ENCODE measurements around the gene MACROH2A1. TPM values are rescaled to one million over a fixed set of nuclear protein-coding genes. Genes with fewer than 3 reads are reported as not detected.
A peak's percentile ranks its signal among the peaks of the same experiment; 100 is the strongest.

The MACROH2A1 gene
- total RNA-seq, 4 donors from 2014 or later: 104 to 167 (median 136) TPM

GRCh38 chr5:135426102-135427082, 27.4 kb upstream of the MACROH2A1 start:
- Histone ChIP-seq H3K27ac (peak overlapping the region in 1 of 4 donors; percentile 7), H3K4me1 (peaks cover 9 to 10% of the 10 kb centered on the region in 2 donors), H3K4me3 (no peak overlapping the region), H3K27me3 (no peaks in the 10 kb centered on the region), H3K9me3 (no peaks in the 10 kb centered on the region), H3K36me3 (no peaks in the 10 kb centered on the region)
- ATAC-seq (peak; percentile 57 to 94), DNase-seq (no peak)
- intact Hi-C loops (cut with DNase I; ENCODE audit: low total_unique reads) (loop anchor here (5.0 kb wide), 1 partner anchor 69 kb away; no protein-coding TSS in a partner anchor), in situ Hi-C loops (cut with MboI; ENCODE audit: low sequenced_read_pairs in 4 of 4) (loop anchor here in 1 of 4 donors (5.0 kb wide), 1 partner anchor 69 kb away; no protein-coding TSS in a partner anchor)
- TF ChIP-seq CTCF (IDR thresholded peaks at IDR 0.05 in 4 of 5, conservative IDR thresholded peaks at IDR 0.05 in 1 of 5): peak; percentile 64 to 72 (median 68)
- no peak for TF ChIP-seq POLR2A (IDR thresholded peaks at IDR 0.05)

- no peaks in the 10 kb centered on the region for H3K27me3 ChIP-seq
- no peak for ATAC-seq
Observed at GRCh38 chr5:135425641-135426040, 26.6 kb upstream of the MACROH2A1 start.

GRCh38 chr5:135423846-135424168, 24.8 kb upstream of the MACROH2A1 start:
- no peaks in the 10 kb centered on the region for H3K27me3 ChIP-seq
- ATAC-seq: no peak
- no peaks in the 10 kb centered on the region for H3K4me1 ChIP-seq
- H3K4me3 ChIP-seq: no peak overlapping the region
- no peak overlapping the region for H3K27ac ChIP-seq
- in situ Hi-C loops (cut with MboI; ENCODE audit: low sequenced_read_pairs in 4 of 4) (no loop called here), intact Hi-C loops (cut with DNase I; ENCODE audit: low total_unique reads) (no loop called here)
- TF ChIP-seq POLR2A (IDR thresholded peaks at IDR 0.05) (no peak), CTCF (IDR thresholded peaks at IDR 0.05 in 4 of 5, conservative IDR thresholded peaks at IDR 0.05 in 1 of 5) (no peak)
- H3K9me3 ChIP-seq: no peaks in the 10 kb centered on the region
- DNase-seq: no peak
- no peaks in the 10 kb centered on the region for H3K36me3 ChIP-seq

More at GRCh38 chr5:135425641-135426040, 26.6 kb upstream of the MACROH2A1 start:
- no peak overlapping the region for H3K4me3 ChIP-seq
- no peak for TF ChIP-seq POLR2A (IDR thresholded peaks at IDR 0.05)
- no peak for TF ChIP-seq CTCF (IDR thresholded peaks at IDR 0.05 in 4 of 5, conservative IDR thresholded peaks at IDR 0.05 in 1 of 5)
- in situ Hi-C loops (cut with MboI; ENCODE audit: low sequenced_read_pairs in 4 of 4) (loop anchor here in 1 of 4 donors (5.0 kb wide), 1 partner anchor 68 kb away; no protein-coding TSS in a partner anchor), intact Hi-C loops (cut with DNase I; ENCODE audit: low total_unique reads) (loop anchor here (5.0 kb wide), 1 partner anchor 68 kb away; no protein-coding TSS in a partner anchor)
- H3K36me3 ChIP-seq: no peaks in the 10 kb centered on the region
- DNase-seq: no peak
- no peaks in the 10 kb centered on the region for H3K9me3 ChIP-seq
- H3K27ac ChIP-seq: no peak overlapping the region
- H3K4me1 ChIP-seq: peaks cover 9 to 10% of the 10 kb centered on the region in 2 donors

- intact Hi-C loops (cut with DNase I; ENCODE audit: low total_unique reads): no loop called here
- ATAC-seq (no peak), DNase-seq (no peak)
- Histone ChIP-seq H3K27ac (no peak overlapping the region), H3K4me3 (no peak overlapping the region), H3K4me1 (no peaks in the 10 kb centered on the region), H3K9me3 (no peaks in the 10 kb centered on the region), H3K36me3 (no peaks in the 10 kb centered on the region), H3K27me3 (no peaks in the 10 kb centered on the region)
- TF ChIP-seq POLR2A (IDR thresholded peaks at IDR 0.05) (no peak), CTCF (IDR thresholded peaks at IDR 0.05 in 4 of 5, conservative IDR thresholded peaks at IDR 0.05 in 1 of 5) (no peak)
- in situ Hi-C loops (cut with MboI; ENCODE audit: low sequenced_read_pairs in 4 of 4): no loop called here
Observed at GRCh38 chr5:135423146-135423845, 24.3 kb upstream of the MACROH2A1 start.
